ENCODE measurements around the gene ANKRD11. TPM values are rescaled to one million over a fixed set of nuclear protein-coding genes. Genes with fewer than 3 reads are reported as not detected.

ANKRD11 gene
- 10 to 100 TPM; 43.4 to 48.6 TPM for total RNA-seq

GRCh38 chr16:89490439-89491237 is at the start of gene ANKRD11:
Gene ANKRD11, minus strand, starts transcription at chr16:89490561. Its CDS starts 173,542 bp downstream, at chr16:89317019.

GRCh38 chr16:89507834-89508590 is 17.7 kb upstream of the ANKRD11 start, which contains the start of gene SPG7:
Gene SPG7, plus strand, starts transcription at chr16:89508403. Its CDS starts 15 bp downstream, at chr16:89508418.

Small RNAs within 50 kb of the gene (small RNA-seq; reads per million reads assigned to genes)
- 0 reads per million in 2 donors for gene RNU6-430P

Other genes starting within 250 kb of the ANKRD11 start
- 10 to 100 TPM; 80.5 to 83.9 TPM for gene SPG7, start 17.8 kb upstream of the ANKRD11 start, total RNA-seq
- gene RPL13, start 70.1 kb upstream of the ANKRD11 start, total RNA-seq, result 1,000 to 10,000 TPM; 1,307 to 1,873 TPM
- gene CPNE7, start 85.2 kb upstream of the ANKRD11 start, total RNA-seq, result 10 to 100 TPM; 13.1 to 31.0 TPM
- not detected for gene DPEP1, start 123.1 kb upstream of the ANKRD11 start, total RNA-seq
- gene CHMP1A, start 167.1 kb upstream of the ANKRD11 start, total RNA-seq, result 100 to 1,000 TPM; 107 to 146 TPM
- gene SPATA33, start 167.3 kb upstream of the ANKRD11 start, total RNA-seq, result 1 to 10 TPM; 1.7 to 4.0 TPM
- 10 to 100 TPM; 24.8 to 27.6 TPM for gene CDK10, start 196.1 kb upstream of the ANKRD11 start, total RNA-seq
- gene SPATA2L, start 211.1 kb upstream of the ANKRD11 start, total RNA-seq, result 10 to 100 TPM; 17.2 to 18.0 TPM
- 1 to 10 TPM; 3.7 to 6.5 TPM for gene VPS9D1, start 230.3 kb upstream of the ANKRD11 start, total RNA-seq
- gene ZNF276, start 231.0 kb upstream of the ANKRD11 start, total RNA-seq, result 10 to 100 TPM; 12.7 to 23.6 TPM